ENCODE results near the gene PLCL2. TPM values are rescaled to one million over a fixed set of nuclear protein-coding genes. Genes with fewer than 3 reads are reported as not detected.
A peak's percentile ranks its signal among the peaks of the same experiment; 100 is the strongest.

PLCL2 gene
- total and polyA plus RNA-seq, 2 donors, result 7.0 to 17.8 TPM

DNA sequence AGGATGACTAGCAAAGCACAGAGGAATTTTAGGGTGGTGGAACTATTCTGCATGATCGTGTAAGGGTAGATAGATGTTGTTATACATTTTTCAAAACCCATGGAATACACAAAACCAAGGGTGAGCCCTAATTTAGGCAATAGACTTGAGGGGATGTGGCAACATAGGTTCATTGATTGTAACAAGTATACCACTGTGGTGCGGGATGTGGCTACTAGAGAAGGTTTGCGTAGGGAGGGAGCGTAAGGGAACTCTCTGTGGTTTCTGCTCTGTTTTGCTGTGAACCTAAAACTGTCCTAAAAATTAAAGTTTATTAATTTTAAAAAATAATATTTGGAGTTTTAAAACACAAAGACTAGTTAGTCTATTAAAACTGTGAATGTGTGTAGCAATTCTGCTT, 202.8 kb downstream of the PLCL2 start:
- 88% methylated on average over 4 of the region's 4 CpGs for WGBS
- peak overlapping the region in 1 of 2 donors; percentile 60 for H3K27ac ChIP-seq (ENCODE audit: low read depth in 1 of 2, low read length in 1 of 2)
- H3K36me3 ChIP-seq (ENCODE audit: control insufficient read depth in 2 of 2, insufficient read depth in 2 of 2, low read length in 1 of 2), result peaks cover 0 to 7% of the 10 kb centered on the region in 2 donors
- peaks cover 3% of the 10 kb centered on the region in 2 donors for H3K4me1 ChIP-seq (ENCODE audit: control insufficient read depth in 2 of 2, insufficient read depth in 2 of 2, low read length in 2 of 2)
- H3K27me3 ChIP-seq (ENCODE audit: control insufficient read depth in 2 of 2, insufficient read depth in 1 of 2, low read length in 1 of 2), result no peaks in the 10 kb centered on the region
- no peak overlapping the region for H3K4me3 ChIP-seq (ENCODE audit: low read length in 2 of 2)
- H3K9me3 ChIP-seq (ENCODE audit: control insufficient read depth in 2 of 2, insufficient read depth in 1 of 2, low read length in 1 of 2), result peaks cover 0 to 4% of the 10 kb centered on the region in 2 donors
- DNase-seq (ENCODE audit: low read depth in 6 of 9, low spot score in 9 of 9), result no peak

DNA sequence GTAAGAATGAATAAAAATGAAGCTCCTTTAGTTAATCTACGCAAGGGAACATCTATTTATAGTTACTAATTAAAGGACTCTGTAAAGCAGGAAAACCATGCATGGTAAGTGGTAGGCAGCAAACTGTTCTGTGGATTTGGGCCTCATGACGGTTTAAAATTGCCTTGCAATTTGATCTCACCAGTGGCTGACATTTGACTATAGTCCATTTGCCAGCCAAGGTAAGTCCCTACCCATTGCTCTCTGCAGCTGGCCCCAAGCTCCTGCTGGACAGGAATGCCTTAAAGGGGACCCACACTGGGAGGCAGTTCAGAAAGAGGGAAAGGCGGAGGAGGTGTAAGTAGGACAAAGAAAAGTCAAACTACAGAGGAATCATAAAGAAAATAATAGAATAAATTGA, 203.3 kb downstream of the PLCL2 start:
- no peak for DNase-seq (ENCODE audit: low read depth in 6 of 9, low spot score in 9 of 9)
- Histone ChIP-seq H3K4me3 (ENCODE audit: low read length in 2 of 2) (no peak overlapping the region), H3K27ac (ENCODE audit: low read depth in 1 of 2, low read length in 1 of 2) (peak overlapping the region in 1 of 2 donors; percentile 36), H3K36me3 (ENCODE audit: control insufficient read depth in 2 of 2, insufficient read depth in 2 of 2, low read length in 1 of 2) (peaks cover 0 to 7% of the 10 kb centered on the region in 2 donors), H3K9me3 (ENCODE audit: control insufficient read depth in 2 of 2, insufficient read depth in 1 of 2, low read length in 1 of 2) (peaks cover 0 to 4% of the 10 kb centered on the region in 2 donors), H3K4me1 (ENCODE audit: control insufficient read depth in 2 of 2, insufficient read depth in 2 of 2, low read length in 2 of 2) (peaks cover 3% of the 10 kb centered on the region in 2 donors), H3K27me3 (ENCODE audit: control insufficient read depth in 2 of 2, insufficient read depth in 1 of 2, low read length in 1 of 2) (no peaks in the 10 kb centered on the region)
- WGBS, result 74% methylated on average over 3 of the region's 3 CpGs

DNA sequence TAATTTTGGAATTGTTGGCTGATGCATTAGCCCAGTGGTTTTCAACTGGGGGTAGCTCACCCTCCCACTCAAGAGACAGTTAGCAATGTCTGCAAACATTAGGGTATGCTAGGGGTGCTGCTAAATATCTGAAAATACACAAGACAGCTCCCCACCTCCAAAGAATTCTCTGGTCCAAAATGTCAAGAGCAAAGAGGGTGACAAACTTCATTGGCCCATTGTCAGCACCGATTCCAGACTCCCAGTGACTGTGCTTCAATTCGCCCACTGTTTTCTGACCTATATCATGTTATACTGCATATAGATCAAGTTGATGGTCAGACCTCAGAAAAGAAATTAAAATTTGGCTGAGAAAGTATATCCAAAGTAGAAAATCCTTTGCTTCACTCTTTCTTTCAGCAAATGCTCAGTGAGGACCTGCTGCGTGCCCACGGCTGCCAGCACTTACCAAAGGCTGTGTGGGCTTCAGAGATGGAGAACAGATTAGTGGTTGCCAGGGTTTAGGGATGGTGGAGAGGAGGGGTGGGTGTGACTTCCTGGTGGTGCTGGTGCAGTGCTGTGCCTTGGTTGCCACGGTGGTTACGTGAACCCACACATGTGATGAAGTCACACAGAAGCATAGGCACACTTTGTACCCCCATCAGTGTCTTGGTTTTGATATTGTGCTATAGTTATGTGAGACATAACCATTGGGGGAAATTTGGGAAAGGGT, 204.0 kb downstream of the PLCL2 start:
- no peak overlapping the region for H3K4me3 ChIP-seq (ENCODE audit: low read length in 2 of 2)
- WGBS, result 69% methylated on average over 6 of the region's 6 CpGs
- peak in 4 of 9 donors; percentile 14 to 41 (median 22) for DNase-seq (ENCODE audit: low read depth in 6 of 9, low spot score in 9 of 9)
- peak overlapping the region in 1 of 2 donors; percentile 61 for H3K27ac ChIP-seq (ENCODE audit: low read depth in 1 of 2, low read length in 1 of 2)
- H3K9me3 ChIP-seq (ENCODE audit: control insufficient read depth in 2 of 2, insufficient read depth in 1 of 2, low read length in 1 of 2), result peaks cover 0 to 4% of the 10 kb centered on the region in 2 donors
- H3K4me1 ChIP-seq (ENCODE audit: control insufficient read depth in 2 of 2, insufficient read depth in 2 of 2, low read length in 2 of 2), result peaks cover 3% of the 10 kb centered on the region in 2 donors
- no peaks in the 10 kb centered on the region for H3K27me3 ChIP-seq (ENCODE audit: control insufficient read depth in 2 of 2, insufficient read depth in 1 of 2, low read length in 1 of 2)
- H3K36me3 ChIP-seq (ENCODE audit: control insufficient read depth in 2 of 2, insufficient read depth in 2 of 2, low read length in 1 of 2), result peaks cover 0 to 7% of the 10 kb centered on the region in 2 donors

DNA sequence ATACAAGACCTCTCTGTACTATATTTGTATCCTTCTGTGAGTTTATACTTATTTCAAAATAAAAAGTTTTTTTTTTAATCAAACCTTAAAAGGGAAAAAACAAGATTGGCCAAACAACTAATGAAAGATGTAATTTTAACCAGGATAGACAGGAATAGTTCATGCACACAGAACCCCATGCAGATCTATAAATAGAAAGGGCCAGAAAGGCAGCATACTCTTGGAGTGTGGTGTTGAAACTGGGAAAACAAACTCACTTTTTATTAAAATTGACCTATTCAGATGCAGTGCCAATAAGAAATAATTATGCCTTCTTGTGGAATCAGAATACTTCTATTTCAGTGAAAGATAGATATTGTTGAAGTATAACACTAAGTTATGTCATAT, 204.6 kb downstream of the PLCL2 start:
- H3K36me3 ChIP-seq (ENCODE audit: control insufficient read depth in 2 of 2, insufficient read depth in 2 of 2, low read length in 1 of 2), result peaks cover 0 to 7% of the 10 kb centered on the region in 2 donors
- H3K4me3 ChIP-seq (ENCODE audit: low read length in 2 of 2), result no peak overlapping the region
- no peaks in the 10 kb centered on the region for H3K27me3 ChIP-seq (ENCODE audit: control insufficient read depth in 2 of 2, insufficient read depth in 1 of 2, low read length in 1 of 2)
- H3K4me1 ChIP-seq (ENCODE audit: control insufficient read depth in 2 of 2, insufficient read depth in 2 of 2, low read length in 2 of 2), result peaks cover 3% of the 10 kb centered on the region in 2 donors
- H3K9me3 ChIP-seq (ENCODE audit: control insufficient read depth in 2 of 2, insufficient read depth in 1 of 2, low read length in 1 of 2), result peaks cover 0 to 4% of the 10 kb centered on the region in 2 donors
- no peak for DNase-seq (ENCODE audit: low read depth in 6 of 9, low spot score in 9 of 9)
- no peak overlapping the region for H3K27ac ChIP-seq (ENCODE audit: low read depth in 1 of 2, low read length in 1 of 2)

DNA sequence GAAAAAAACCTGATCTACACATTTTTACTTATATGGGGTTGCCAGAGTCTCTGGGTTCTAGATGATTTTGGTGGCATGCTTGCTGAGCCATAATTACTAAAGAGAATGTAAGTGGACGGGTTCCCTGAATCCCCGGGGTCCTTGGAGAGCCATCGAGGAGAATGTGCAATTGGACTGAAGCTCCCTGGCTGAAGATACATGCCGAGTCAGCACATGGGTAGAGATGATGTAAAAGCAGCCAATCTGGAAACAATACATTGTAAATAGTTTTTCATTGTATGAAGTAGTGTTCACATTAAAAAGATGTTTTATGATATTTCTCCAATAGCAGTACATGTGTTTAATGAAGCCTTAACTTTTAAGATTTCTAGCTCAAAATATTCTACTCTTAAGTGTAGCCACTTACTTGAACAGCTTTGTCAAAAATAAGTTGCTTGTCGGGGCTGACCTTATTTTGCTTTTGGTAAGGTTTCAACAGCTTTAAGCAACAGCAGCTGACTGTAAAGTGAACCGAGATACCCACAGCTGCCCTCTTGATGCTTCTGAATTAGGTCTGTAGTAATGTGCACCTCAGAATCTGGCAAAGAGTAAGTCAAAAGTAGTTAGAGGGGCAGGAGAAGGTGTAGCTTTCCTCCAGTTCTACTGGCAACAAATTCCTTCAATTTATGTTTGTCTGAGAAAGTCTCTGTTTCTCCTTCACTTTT, 205.7 kb downstream of the PLCL2 start:
- Histone ChIP-seq H3K27ac (ENCODE audit: low read depth in 1 of 2, low read length in 1 of 2) (no peak overlapping the region), H3K9me3 (ENCODE audit: control insufficient read depth in 2 of 2, insufficient read depth in 1 of 2, low read length in 1 of 2) (peaks cover 0 to 6% of the 10 kb centered on the region in 2 donors), H3K4me1 (ENCODE audit: control insufficient read depth in 2 of 2, insufficient read depth in 2 of 2, low read length in 2 of 2) (peaks cover 3% of the 10 kb centered on the region in 2 donors), H3K4me3 (ENCODE audit: low read length in 2 of 2) (no peak overlapping the region), H3K36me3 (ENCODE audit: control insufficient read depth in 2 of 2, insufficient read depth in 2 of 2, low read length in 1 of 2) (peaks cover 0 to 7% of the 10 kb centered on the region in 2 donors), H3K27me3 (ENCODE audit: control insufficient read depth in 2 of 2, insufficient read depth in 1 of 2, low read length in 1 of 2) (no peaks in the 10 kb centered on the region)
- DNase-seq (ENCODE audit: low read depth in 6 of 9, low spot score in 9 of 9), result no peak
- WGBS, result 96% methylated on average over 6 of the region's 6 CpGs

DNA sequence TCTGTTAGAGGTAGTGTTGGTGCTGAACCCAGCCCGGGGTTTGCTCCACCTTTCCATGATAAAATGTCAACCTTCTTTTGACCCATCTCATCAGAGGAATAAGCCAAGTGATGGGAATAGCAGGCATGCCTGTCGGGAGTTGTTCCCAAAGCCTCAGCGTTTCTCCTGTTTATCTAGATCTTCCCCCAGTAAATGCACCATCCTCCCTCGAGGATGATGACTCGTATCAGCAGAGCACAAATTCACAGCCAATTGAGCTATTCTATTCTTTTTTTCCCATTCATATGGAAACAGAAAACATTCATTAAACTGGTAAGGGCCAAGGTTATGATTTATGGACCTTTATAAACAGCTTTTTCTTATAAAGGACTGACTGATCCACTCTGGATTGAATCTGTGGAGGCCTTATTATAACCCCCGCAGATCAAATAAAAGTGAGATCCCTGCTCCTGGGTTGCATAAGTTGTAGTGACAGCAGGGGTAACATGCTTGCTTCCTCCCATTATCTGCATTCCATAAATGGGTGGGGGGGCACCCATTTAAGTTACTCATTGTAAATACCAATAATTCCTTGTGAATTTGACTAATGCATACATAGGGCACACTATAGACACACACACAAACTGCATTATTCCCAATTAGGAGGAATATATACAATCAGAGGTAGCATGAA, 207.3 kb downstream of the PLCL2 start:
- peaks cover 0 to 6% of the 10 kb centered on the region in 2 donors for H3K9me3 ChIP-seq (ENCODE audit: control insufficient read depth in 2 of 2, insufficient read depth in 1 of 2, low read length in 1 of 2)
- no peaks in the 10 kb centered on the region for H3K27me3 ChIP-seq (ENCODE audit: control insufficient read depth in 2 of 2, insufficient read depth in 1 of 2, low read length in 1 of 2)
- DNase-seq (ENCODE audit: low read depth in 6 of 9, low spot score in 9 of 9), result no peak
- WGBS, result 97% methylated on average over 6 of the region's 6 CpGs
- H3K27ac ChIP-seq (ENCODE audit: low read depth in 1 of 2, low read length in 1 of 2), result no peak overlapping the region
- H3K4me3 ChIP-seq (ENCODE audit: low read length in 2 of 2), result no peak overlapping the region
- peaks cover 3% of the 10 kb centered on the region in 2 donors for H3K4me1 ChIP-seq (ENCODE audit: control insufficient read depth in 2 of 2, insufficient read depth in 2 of 2, low read length in 2 of 2)
- peaks cover 0 to 7% of the 10 kb centered on the region in 2 donors for H3K36me3 ChIP-seq (ENCODE audit: control insufficient read depth in 2 of 2, insufficient read depth in 2 of 2, low read length in 1 of 2)

DNA sequence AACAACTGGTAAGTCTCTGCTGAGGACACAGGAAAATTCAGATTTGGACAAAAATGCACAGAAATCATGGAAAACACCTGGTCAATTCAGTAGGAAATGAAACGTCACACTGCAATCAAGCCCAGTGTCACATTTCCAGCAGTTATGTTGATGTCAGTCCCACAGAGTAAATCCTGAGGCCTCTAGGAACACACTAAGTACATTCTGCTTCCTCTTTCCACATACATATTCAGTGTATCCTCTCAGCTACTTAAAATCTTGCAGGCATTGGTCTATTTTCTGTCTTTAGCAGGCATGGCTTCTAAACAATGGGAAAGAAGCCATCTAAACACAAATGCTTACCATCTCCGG, 207.8 kb downstream of the PLCL2 start:
- peaks cover 0 to 7% of the 10 kb centered on the region in 2 donors for H3K36me3 ChIP-seq (ENCODE audit: control insufficient read depth in 2 of 2, insufficient read depth in 2 of 2, low read length in 1 of 2)
- no peak overlapping the region for H3K4me3 ChIP-seq (ENCODE audit: low read length in 2 of 2)
- no peaks in the 10 kb centered on the region for H3K27me3 ChIP-seq (ENCODE audit: control insufficient read depth in 2 of 2, insufficient read depth in 1 of 2, low read length in 1 of 2)
- WGBS, result 96% methylated on average over 2 of the region's 2 CpGs
- H3K4me1 ChIP-seq (ENCODE audit: control insufficient read depth in 2 of 2, insufficient read depth in 2 of 2, low read length in 2 of 2), result peaks cover 3% of the 10 kb centered on the region in 2 donors
- peaks cover 0 to 6% of the 10 kb centered on the region in 2 donors for H3K9me3 ChIP-seq (ENCODE audit: control insufficient read depth in 2 of 2, insufficient read depth in 1 of 2, low read length in 1 of 2)
- no peak for DNase-seq (ENCODE audit: low read depth in 6 of 9, low spot score in 9 of 9)
- no peak overlapping the region for H3K27ac ChIP-seq (ENCODE audit: low read depth in 1 of 2, low read length in 1 of 2)

DNA sequence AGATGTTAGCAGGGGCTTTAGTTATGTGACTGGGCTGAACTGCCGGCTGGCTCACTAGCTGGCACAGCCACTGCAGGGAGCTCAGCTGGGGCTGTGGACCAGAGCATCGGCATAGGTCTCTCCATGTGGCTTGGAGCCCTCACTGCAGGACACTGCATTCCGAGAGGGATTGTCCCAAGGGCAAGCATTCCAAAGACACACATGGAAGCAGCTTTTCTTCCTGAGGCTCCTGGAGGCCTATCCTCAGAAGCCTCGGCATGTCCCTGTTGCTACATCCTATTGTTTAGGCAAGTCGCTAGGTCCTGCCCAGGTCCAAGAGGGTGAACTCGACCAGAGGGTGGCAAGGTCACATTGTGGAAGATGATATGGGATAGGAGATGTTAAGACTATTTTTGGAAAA, 209.8 kb downstream of the PLCL2 start:
- DNase-seq (ENCODE audit: low read depth in 6 of 9, low spot score in 9 of 9), result no peak
- Histone ChIP-seq H3K4me1 (ENCODE audit: control insufficient read depth in 2 of 2, insufficient read depth in 2 of 2, low read length in 2 of 2) (no peaks in the 10 kb centered on the region), H3K36me3 (ENCODE audit: control insufficient read depth in 2 of 2, insufficient read depth in 2 of 2, low read length in 1 of 2) (peaks cover 0 to 7% of the 10 kb centered on the region in 2 donors), H3K27me3 (ENCODE audit: control insufficient read depth in 2 of 2, insufficient read depth in 1 of 2, low read length in 1 of 2) (no peaks in the 10 kb centered on the region), H3K9me3 (ENCODE audit: control insufficient read depth in 2 of 2, insufficient read depth in 1 of 2, low read length in 1 of 2) (peaks cover 0 to 6% of the 10 kb centered on the region in 2 donors), H3K27ac (ENCODE audit: low read depth in 1 of 2, low read length in 1 of 2) (no peak overlapping the region), H3K4me3 (ENCODE audit: low read length in 2 of 2) (no peak overlapping the region)
- WGBS, result 80% methylated on average over 6 of the region's 6 CpGs

DNA sequence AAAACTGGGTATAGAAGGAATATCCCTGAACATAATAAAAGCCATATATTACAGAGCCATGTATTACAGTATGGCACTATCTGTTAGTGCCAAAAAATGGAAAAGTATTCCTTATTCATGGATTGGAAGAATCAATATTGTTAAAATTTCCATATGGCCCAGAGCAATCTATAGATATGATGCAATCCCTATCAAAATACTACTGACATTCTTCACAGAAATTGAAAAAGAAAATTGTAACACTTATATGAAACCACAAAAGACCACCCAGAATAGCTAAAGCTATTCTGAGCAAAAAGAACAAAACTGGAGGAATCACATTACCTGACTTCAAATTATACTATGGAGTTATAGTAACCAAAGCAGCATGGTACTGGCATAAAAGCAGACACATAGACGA, 218.8 kb downstream of the PLCL2 start:
- no peaks in the 10 kb centered on the region for H3K9me3 ChIP-seq (ENCODE audit: control insufficient read depth in 2 of 2, insufficient read depth in 1 of 2, low read length in 1 of 2)
- no peaks in the 10 kb centered on the region for H3K36me3 ChIP-seq (ENCODE audit: control insufficient read depth in 2 of 2, insufficient read depth in 2 of 2, low read length in 1 of 2)
- H3K27me3 ChIP-seq (ENCODE audit: control insufficient read depth in 2 of 2, insufficient read depth in 1 of 2, low read length in 1 of 2), result no peaks in the 10 kb centered on the region
- 96% methylated on average over 1 of the region's 1 CpG for WGBS
- no peak for DNase-seq (ENCODE audit: low read depth in 6 of 9, low spot score in 9 of 9)
- no peaks in the 10 kb centered on the region for H3K4me1 ChIP-seq (ENCODE audit: control insufficient read depth in 2 of 2, insufficient read depth in 2 of 2, low read length in 2 of 2)
- no peak overlapping the region for H3K4me3 ChIP-seq (ENCODE audit: low read length in 2 of 2)
- H3K27ac ChIP-seq (ENCODE audit: low read depth in 1 of 2, low read length in 1 of 2), result no peak overlapping the region
